ENCODE measurements around the gene HOXC11.

Gene HOXC11

DNA sequence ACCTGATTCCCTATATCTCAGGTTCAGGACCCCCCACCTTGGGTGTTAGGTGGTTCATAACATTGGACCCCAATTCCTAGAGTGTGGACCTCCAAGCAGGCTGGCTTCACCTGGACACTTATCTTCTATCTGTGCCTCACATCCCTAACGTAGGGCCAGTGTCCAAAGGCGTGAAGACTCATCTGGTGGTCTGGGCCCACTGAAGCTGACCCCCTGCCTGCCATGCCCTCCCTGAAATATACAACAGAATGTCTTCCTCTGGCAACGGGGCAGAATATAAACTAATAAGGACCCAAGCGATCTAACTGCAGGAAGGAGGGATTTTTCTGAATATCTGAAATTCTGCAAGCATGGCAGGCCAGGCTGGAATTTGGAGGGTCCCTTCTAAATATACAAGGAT lies 28.7 kb upstream of the HOXC11 start:
- DNase-seq (ENCODE audit: low read depth): no peak
- no peak overlapping the region for H3K4me3 ChIP-seq (ENCODE audit: control insufficient read depth, low read depth, low read length)
- TF ChIP-seq, protein P1, sequence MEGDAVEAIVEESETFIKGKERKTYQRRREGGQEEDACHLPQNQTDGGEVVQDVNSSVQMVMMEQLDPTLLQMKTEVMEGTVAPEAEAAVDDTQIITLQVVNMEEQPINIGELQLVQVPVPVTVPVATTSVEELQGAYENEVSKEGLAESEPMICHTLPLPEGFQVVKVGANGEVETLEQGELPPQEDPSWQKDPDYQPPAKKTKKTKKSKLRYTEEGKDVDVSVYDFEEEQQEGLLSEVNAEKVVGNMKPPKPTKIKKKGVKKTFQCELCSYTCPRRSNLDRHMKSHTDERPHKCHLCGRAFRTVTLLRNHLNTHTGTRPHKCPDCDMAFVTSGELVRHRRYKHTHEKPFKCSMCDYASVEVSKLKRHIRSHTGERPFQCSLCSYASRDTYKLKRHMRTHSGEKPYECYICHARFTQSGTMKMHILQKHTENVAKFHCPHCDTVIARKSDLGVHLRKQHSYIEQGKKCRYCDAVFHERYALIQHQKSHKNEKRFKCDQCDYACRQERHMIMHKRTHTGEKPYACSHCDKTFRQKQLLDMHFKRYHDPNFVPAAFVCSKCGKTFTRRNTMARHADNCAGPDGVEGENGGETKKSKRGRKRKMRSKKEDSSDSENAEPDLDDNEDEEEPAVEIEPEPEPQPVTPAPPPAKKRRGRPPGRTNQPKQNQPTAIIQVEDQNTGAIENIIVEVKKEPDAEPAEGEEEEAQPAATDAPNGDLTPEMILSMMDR (conservative IDR thresholded peaks at IDR 0.05; ENCODE audit: control insufficient read depth, insufficient read depth, low read depth, low read length): no peak

DNA sequence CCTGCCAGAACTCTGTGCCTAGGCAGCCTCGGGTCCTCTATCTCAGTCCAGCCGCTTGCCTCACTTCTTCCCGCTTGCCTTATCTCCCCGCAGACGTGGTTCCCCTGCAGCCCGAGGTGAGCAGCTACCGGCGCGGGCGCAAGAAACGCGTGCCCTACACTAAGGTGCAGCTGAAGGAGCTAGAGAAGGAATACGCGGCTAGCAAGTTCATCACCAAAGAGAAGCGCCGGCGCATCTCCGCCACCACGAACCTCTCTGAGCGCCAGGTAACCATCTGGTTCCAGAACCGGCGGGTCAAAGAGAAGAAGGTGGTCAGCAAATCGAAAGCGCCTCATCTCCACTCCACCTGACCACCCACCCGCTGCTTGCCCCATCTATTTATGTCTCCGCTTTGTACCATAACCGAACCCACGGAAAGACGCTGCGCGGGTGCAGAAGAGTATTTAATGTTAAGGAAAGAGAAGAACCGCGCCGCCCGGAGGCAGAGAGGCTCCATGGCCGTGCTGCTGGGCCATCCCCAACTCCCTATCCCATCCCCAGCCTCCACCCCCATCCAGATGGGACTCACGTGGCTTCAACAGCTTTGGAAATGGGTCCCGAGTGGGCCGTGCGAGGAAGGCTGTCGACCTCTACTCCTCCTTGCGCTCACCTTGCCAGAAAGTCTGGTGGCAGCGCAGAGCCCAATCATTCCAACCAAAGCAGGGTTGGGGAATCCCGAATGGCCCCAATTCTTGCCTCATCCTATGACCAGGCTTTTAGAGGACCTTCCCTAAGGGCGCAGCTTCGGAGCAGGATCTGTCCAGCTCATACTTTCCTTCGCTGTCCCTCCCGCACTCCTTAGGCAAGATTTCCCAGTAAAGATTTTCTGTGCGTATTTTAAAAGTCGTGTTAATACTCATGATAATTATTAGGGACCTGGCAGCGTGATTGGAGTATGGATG lies 27.7 kb upstream of the HOXC11 start:
- H3K4me3 ChIP-seq (ENCODE audit: control insufficient read depth, low read depth, low read length): no peak overlapping the region
- TF ChIP-seq, protein P1 (conservative IDR thresholded peaks at IDR 0.05; ENCODE audit: control insufficient read depth, insufficient read depth, low read depth, low read length): no peak
- no peak for DNase-seq (ENCODE audit: low read depth)

DNA sequence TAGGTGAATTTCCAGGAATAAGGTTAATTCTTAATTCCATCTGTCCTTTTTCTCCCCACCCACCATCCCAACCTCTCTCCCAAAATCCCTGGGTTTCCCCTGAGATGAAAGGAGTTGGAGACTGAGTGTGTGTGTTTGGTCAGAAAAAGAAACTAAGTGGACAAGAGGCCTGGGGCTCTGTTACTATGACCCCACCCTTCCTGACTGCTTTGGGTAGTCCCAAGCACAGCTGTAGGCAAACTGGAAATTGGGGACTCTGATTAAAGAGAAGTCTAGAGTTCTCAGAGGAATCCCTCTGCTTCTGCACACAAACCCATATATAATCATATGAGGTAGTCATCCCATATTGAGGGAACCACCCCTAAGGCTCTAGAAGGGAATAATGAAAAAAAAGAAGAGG lies 25.2 kb upstream of the HOXC11 start:
- TF ChIP-seq, protein P1 (conservative IDR thresholded peaks at IDR 0.05; ENCODE audit: control insufficient read depth, insufficient read depth, low read depth, low read length): no peak
- no peak overlapping the region for H3K4me3 ChIP-seq (ENCODE audit: control insufficient read depth, low read depth, low read length)
- DNase-seq (ENCODE audit: low read depth): no peak

DNA sequence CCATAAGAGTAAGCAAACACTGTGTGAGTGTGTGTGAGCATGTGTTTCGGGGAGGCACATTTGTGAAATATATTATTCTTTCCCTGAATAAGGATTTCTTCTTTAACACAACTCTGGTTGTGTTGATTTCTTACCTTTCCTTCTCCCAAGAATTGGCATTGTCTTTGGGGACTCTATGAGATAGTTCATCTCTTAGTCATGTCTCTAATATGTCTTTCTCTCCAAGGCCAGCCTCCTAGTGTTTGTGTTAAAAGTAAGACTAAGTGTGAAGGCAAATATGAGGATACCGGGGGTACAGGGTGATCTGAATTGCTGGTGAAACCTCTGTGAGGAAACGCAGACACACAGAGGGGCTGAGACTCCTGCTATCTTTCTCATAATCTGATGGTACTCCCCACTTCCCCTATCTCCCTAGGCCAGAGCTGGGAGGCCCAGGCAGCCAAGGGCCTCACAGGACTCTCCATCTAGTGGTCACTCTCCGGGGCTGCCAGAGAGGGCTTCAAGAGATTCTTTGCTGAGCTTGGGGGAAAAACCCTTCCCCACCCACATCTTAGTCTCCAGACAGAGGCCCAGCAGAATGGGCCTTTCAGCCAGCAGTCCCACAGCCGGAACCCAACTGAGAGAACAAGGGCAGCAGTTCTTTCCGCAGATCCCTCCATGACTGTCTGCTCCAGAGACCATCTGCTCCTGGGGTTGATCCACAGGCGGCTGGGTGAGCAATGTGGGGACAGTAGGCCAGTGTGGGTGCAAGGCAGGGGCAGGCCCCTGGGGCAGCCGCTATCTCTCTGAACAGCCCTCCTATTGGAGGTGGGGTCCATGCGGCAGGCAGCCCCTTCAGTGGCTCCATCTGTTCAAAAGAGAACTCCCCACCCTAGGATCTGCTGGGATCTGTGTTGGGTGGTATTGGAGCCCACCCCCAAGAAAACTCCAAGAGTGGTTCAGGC lies 24.0 kb upstream of the HOXC11 start:
- no peak for DNase-seq (ENCODE audit: low read depth)
- H3K4me3 ChIP-seq (ENCODE audit: control insufficient read depth, low read depth, low read length): no peak overlapping the region
- TF ChIP-seq, protein P1 (conservative IDR thresholded peaks at IDR 0.05; ENCODE audit: control insufficient read depth, insufficient read depth, low read depth, low read length): no peak

DNA sequence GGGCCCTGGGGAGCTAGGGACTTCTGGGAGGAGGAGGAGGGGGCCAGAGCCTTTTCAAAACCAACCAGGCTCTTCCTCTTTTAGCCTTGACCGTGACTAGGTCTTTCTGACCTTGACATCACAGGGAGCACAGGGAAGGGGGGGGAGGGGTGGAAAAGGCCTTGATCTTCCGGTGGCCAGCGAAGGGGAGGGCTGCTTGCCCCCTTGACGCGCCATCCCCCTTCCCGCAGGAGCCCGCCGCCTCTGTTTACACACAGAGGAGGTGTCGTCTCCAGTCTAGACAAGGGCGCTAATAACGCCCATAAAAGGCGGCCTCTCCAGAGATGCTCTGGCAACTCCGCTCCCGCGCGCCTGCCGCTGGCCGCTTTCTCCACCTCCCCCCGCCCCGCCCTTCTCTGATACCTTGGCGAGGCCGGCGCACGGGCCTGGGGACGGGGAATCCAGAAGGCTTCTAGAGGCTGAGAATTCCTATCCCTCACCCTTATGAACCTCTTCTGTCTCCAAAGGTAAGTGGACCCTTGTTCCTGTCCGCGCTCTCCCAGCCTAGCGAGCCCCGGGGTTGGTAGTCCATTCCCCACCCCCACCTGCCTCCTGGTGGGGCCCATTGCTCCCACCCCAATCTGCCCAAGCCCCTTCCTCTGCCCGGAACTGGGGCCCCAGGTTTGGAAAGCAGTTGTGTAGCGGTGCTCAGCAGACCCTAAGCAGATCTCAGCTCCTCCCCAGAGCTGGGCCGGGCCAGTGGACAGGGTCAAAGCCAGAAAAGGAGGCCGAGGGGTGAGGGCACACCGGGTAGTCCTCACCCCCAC lies 23.1 kb upstream of the HOXC11 start:
- TF ChIP-seq, protein P1 (conservative IDR thresholded peaks at IDR 0.05; ENCODE audit: control insufficient read depth, insufficient read depth, low read depth, low read length): no peak
- no peak for DNase-seq (ENCODE audit: low read depth)
- H3K4me3 ChIP-seq (ENCODE audit: control insufficient read depth, low read depth, low read length): no peak overlapping the region

DNA sequence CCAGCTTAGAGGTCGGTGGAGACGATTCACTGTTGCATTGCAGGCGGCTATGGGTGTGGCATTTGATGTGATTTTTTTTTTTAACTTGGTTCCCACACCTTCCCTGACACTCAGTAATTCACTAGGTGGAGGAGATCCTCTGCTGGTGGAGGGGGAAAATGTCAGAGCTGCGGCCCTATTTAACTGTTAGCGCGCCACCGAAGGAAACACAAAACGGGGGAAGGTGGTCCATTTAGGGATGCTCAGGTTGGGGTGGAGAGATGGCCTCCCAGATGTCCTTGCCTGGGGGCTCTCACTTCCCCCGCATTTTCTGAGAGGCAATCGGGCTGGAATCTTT lies 22.5 kb upstream of the HOXC11 start:
- TF ChIP-seq, protein P1 (conservative IDR thresholded peaks at IDR 0.05; ENCODE audit: control insufficient read depth, insufficient read depth, low read depth, low read length): no peak
- no peak overlapping the region for H3K4me3 ChIP-seq (ENCODE audit: control insufficient read depth, low read depth, low read length)
- no peak for DNase-seq (ENCODE audit: low read depth)

Measured in fibroblast of mammary gland (primary cell).